ENCODE data around the gene PPIF. TPM values are rescaled to one million over a fixed set of nuclear protein-coding genes. Genes with fewer than 3 reads are reported as not detected.

The PPIF gene
- polyA plus RNA-seq, 1 donor from 2014 or later, result 20.8 TPM

Other genes with a start within 250 kb of the PPIF start
- gene ZCCHC24, start 98.2 kb downstream of the PPIF start, polyA plus RNA-seq, result 0.80 TPM
- 0.18 TPM for gene EIF5AL1, start 165.1 kb downstream of the PPIF start, polyA plus RNA-seq
- gene SFTPA2, start 212.9 kb downstream of the PPIF start, polyA plus RNA-seq, result not detected